SK-N-SH (cell line): ENCODE data around the gene ADAMTS6. TPM values are rescaled to one million over a fixed set of nuclear protein-coding genes. Genes with fewer than 3 reads are reported as not detected.

Experiments
- CTCF ChIA-PET: fragments of 300-600, 350-600 bp; formaldehyde crosslinking; extraction: SDS; loops from one replicate; lab custom pipeline; 2021; lab: Yijun Ruan, JAX
- POLR2A ChIA-PET: fragments of 350-600 bp; sonication (Branson Sonifier 250); formaldehyde crosslinking; extraction: SDS; loops from one replicate; lab custom pipeline; 2020; ENCODE audit warnings: antibody characterized with exemption, inconsistent platforms; lab: Yijun Ruan, JAX
- DNase-seq: peaks from one replicate; pipeline ENCODE4 v3.0.0; 2012
- H2AFZ ChIP-seq: fragments of 200-600 bp; sonication (generic); 2 replicates; pipeline ENCODE4 v1.8.1; 2016; ENCODE audit warnings: antibody characterized with exemption, mild to moderate bottlenecking, low read depth
- H3F3A ChIP-seq: fragments of 200-600 bp; sonication (generic); replicated peaks from 2 replicates; pipeline ENCODE3; 2016; ENCODE audit warnings: antibody characterized with exemption, mild to moderate bottlenecking; ENCODE audit not compliant: insufficient read depth
- H3K27ac ChIP-seq, 2 experiments: fragments of 200-500 bp in 1 of 2; fragments of 200-600 bp in 1 of 2; sonication (Bioruptor generic) in 1 of 2; sonication (generic), shearing (Covaris generic) in 1 of 2; 2 replicates each; pipeline versions ENCODE4 v1.5.1 to v1.6.1; 2014 to 2016; ENCODE audit warnings: low read depth in 2 of 2, inconsistent platforms in 1 of 2, low read length in 1 of 2, mild to moderate bottlenecking in 1 of 2, mixed read lengths in 1 of 2
- H3K27me3 ChIP-seq: fragments of 200-600 bp; sonication (generic), shearing (Covaris generic); 2 replicates; pipeline ENCODE4 v1.6.1; 2016; ENCODE audit warnings: mixed run types; ENCODE audit not compliant: insufficient read depth
- H3K36me3 ChIP-seq, 2 experiments: fragments of 200-500 bp in 1 of 2; fragments of 200-600 bp in 1 of 2; sonication (Bioruptor generic) in 1 of 2; sonication (generic) in 1 of 2; replicated peaks in 1 of 2; 2 replicates each; pipeline versions ENCODE3 to v1.5.1; 2014 to 2016; ENCODE audit warnings: low read length in 1 of 2, mild to moderate bottlenecking in 1 of 2; ENCODE audit not compliant: insufficient read depth in 2 of 2, control insufficient read depth in 1 of 2
- H3K4me1 ChIP-seq, 2 experiments: fragments of 200-500 bp in 1 of 2; fragments of 200-600 bp in 1 of 2; sonication (Bioruptor generic) in 1 of 2; sonication (generic), shearing (Covaris generic) in 1 of 2; 2 replicates each; pipeline versions ENCODE4 v1.5.1 to v1.6.1; 2014 to 2016; ENCODE audit warnings: low read depth in 1 of 2, low read length in 1 of 2, mixed run types in 1 of 2; ENCODE audit not compliant: insufficient read depth in 2 of 2, control insufficient read depth in 1 of 2
- H3K4me2 ChIP-seq: fragments of 200-600 bp; sonication (generic), shearing (Covaris generic); 2 replicates; pipeline ENCODE4 v1.6.1; 2017; ENCODE audit warnings: mixed run types
- H3K4me3 ChIP-seq, 2 experiments: fragments of 200-500 bp in 1 of 2; fragments of 200-600 bp in 1 of 2; sonication (Bioruptor generic) in 1 of 2; sonication (generic), shearing (Covaris generic) in 1 of 2; 2 replicates each; pipeline versions ENCODE4 v1.5.1 to v1.8.1; 2014 to 2016; ENCODE audit warnings: low read depth in 2 of 2, inconsistent platforms in 1 of 2, low read length in 1 of 2, mild to moderate bottlenecking in 1 of 2, mixed read lengths in 1 of 2, moderate library complexity in 1 of 2
- H3K79me2 ChIP-seq: fragments of 200-600 bp; sonication (generic); 2 replicates; pipeline ENCODE4 v1.8.1; 2017; ENCODE audit warnings: mild to moderate bottlenecking; ENCODE audit not compliant: insufficient read depth
- H3K9ac ChIP-seq: fragments of 200-600 bp; sonication (generic); 2 replicates; pipeline ENCODE4 v1.6.1; 2017; ENCODE audit warnings: mixed run types
- H3K9me2 ChIP-seq: fragments of 200-600 bp; sonication (generic); 2 replicates; pipeline ENCODE4 v1.6.1; 2017; ENCODE audit warnings: mixed run types
- H3K9me3 ChIP-seq: fragments of 200-600 bp; sonication (generic); 2 replicates; pipeline ENCODE4 v1.6.1; 2017; ENCODE audit warnings: mixed run types, mild to moderate bottlenecking, moderate library complexity
- H4K20me1 ChIP-seq: fragments of 200-600 bp; sonication (generic); 2 replicates; pipeline ENCODE4 v1.6.1; 2017; ENCODE audit warnings: mild to moderate bottlenecking, mixed run types; ENCODE audit not compliant: insufficient read depth
- CHD2 ChIP-seq: fragments of 150-350 bp; IDR thresholded peaks from 2 replicates; pipeline ENCODE4 v1.6.1; 2018; ENCODE audit warnings: low read length; ENCODE audit not compliant: partially characterized antibody
- EP300 ChIP-seq, 2 experiments: IDR thresholded peaks; 2 replicates each; pipeline versions ENCODE4 v1.4.0 to v1.6.1; 2012; ENCODE audit warnings: borderline replicate concordance in 1 of 2, low read depth in 1 of 2, low read length in 1 of 2
- FOSL2 ChIP-seq: IDR thresholded peaks from 2 replicates; pipeline ENCODE4 v1.4.0; 2012; ENCODE audit warnings: low read depth, mild to moderate bottlenecking, moderate library complexity, borderline replicate concordance
- FOXJ3 ChIP-seq: sonication (generic); formaldehyde crosslinking; IDR thresholded peaks from 2 replicates; pipeline ENCODE4 v1.5.1; 2020; ENCODE audit warnings: mild to moderate bottlenecking, missing genetic modification reagents
- GATA2 ChIP-seq: sonication (generic); formaldehyde crosslinking; IDR thresholded peaks from 2 replicates; pipeline ENCODE4 v1.5.0; 2020; ENCODE audit warnings: mild to moderate bottlenecking, missing genetic modification reagents
- MAX ChIP-seq: IDR thresholded peaks from 2 replicates; pipeline ENCODE4 v1.4.0; 2012; ENCODE audit warnings: low read depth
- MEF2A ChIP-seq: IDR thresholded peaks from 2 replicates; pipeline ENCODE4 v1.4.0; 2012; ENCODE audit warnings: low read depth, borderline replicate concordance
- NFIC ChIP-seq: IDR thresholded peaks from 2 replicates; pipeline ENCODE4 v1.4.0; 2012; ENCODE audit warnings: borderline replicate concordance
- POLR2AphosphoS5 ChIP-seq: IDR thresholded peaks from 2 replicates; pipeline ENCODE4 v1.6.1; 2012; ENCODE audit warnings: low read depth, low read length
- RAD21 ChIP-seq: IDR thresholded peaks from 2 replicates; pipeline ENCODE4 v1.6.1; 2012; ENCODE audit warnings: mild to moderate bottlenecking, low read length
- RCOR1 ChIP-seq: fragments of 150-350 bp; IDR thresholded peaks from 2 replicates; pipeline ENCODE4 v1.6.1; 2017; ENCODE audit warnings: antibody characterized with exemption, low read length
- RFX5 ChIP-seq: IDR thresholded peaks from 2 replicates; pipeline ENCODE4 v1.6.1; 2012; ENCODE audit warnings: mild to moderate bottlenecking, improper control_type of control experiment, low read length
- SIN3A ChIP-seq: IDR thresholded peaks from 2 replicates; pipeline ENCODE4 v1.6.1; 2012; ENCODE audit warnings: low read depth, mild to moderate bottlenecking, low read length, moderate library complexity, borderline replicate concordance
- SMC3 ChIP-seq: IDR thresholded peaks from 2 replicates; pipeline ENCODE4 v1.6.1; 2012; ENCODE audit warnings: low read depth, low read length, improper control_type of control experiment
- TAF1 ChIP-seq: IDR thresholded peaks from 2 replicates; pipeline ENCODE4 v1.6.1; 2012; ENCODE audit warnings: low read depth, mild to moderate bottlenecking, low read length, moderate library complexity, borderline replicate concordance
- TCF12 ChIP-seq: IDR thresholded peaks from 2 replicates; pipeline ENCODE4 v1.4.0; 2012
- USF2 ChIP-seq: fragments of 150-350 bp; IDR thresholded peaks from 2 replicates; pipeline ENCODE4 v1.6.1; 2017; ENCODE audit warnings: antibody characterized with exemption, low read length, low read depth, borderline replicate concordance
- ZBTB33 ChIP-seq: IDR thresholded peaks from 2 replicates; pipeline ENCODE4 v1.4.0; 2012; ENCODE audit warnings: low read depth, borderline replicate concordance
- WGBS: methylation state at CpG from one replicate; pipeline ENCODE4 v1.1.6; 2017; ENCODE audit warnings: low lambda C conversion rate; 5-methylcytosine and 5-hydroxymethylcytosine counted together
- polyA plus RNA-seq, 3 experiments: library from polyadenylated mRNA; depleted of rRNA; stranded (reverse); fragments of >200 nt; gene quantifications; 2 replicates each; pipeline ENCODE4 v1.2.3, GENCODE V29; 2012
- TF ChIP-seq, protein P1 (sequence below): IDR thresholded peaks from 2 replicates; pipeline ENCODE4 v1.4.0; 2012; ENCODE audit warnings: low read depth, borderline replicate concordance

Gene ADAMTS6
- polyA plus RNA-seq, 1 of the 3 experiments (the other 2 are of a cell fraction) = 15.0 TPM

- TF ChIP-seq, protein P1, sequence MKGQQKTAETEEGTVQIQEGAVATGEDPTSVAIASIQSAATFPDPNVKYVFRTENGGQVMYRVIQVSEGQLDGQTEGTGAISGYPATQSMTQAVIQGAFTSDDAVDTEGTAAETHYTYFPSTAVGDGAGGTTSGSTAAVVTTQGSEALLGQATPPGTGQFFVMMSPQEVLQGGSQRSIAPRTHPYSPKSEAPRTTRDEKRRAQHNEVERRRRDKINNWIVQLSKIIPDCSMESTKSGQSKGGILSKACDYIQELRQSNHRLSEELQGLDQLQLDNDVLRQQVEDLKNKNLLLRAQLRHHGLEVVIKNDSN = no peak
- TF ChIP-seq RFX5 (no peak), NFIC (no peak), CHD2 (peak; percentile 17), TAF1 (no peak), TCF12 (no peak), GATA2 (CRISPR knock-in tag) (peak; percentile 53)
These were observed 91.5 kb downstream of the ADAMTS6 start (continued) for GRCh38 chr5:65390208-65390607.

- Histone ChIP-seq H3K4me3 (no peak overlapping the region), H3K27me3 (no peaks in the 10 kb centered on the region), H3K27ac (no peak overlapping the region), H3K36me3 (peaks cover 0 to 44% of the 10 kb centered on the region in 2 experiments), H3K9ac (no peak overlapping the region), H2AFZ (no peak overlapping the region), H3K9me2 (no peaks in the 10 kb centered on the region), H3F3A (peaks cover 22% of the 10 kb centered on the region), H3K4me2 (no peak overlapping the region), H3K79me2 (peaks cover 19% of the 10 kb centered on the region; the same call in 1 of the 2 replicates), H3K4me1 (no peaks in the 10 kb centered on the region), H3K9me3 (no peaks in the 10 kb centered on the region), H4K20me1 (no peaks in the 10 kb centered on the region)
- WGBS = 68% methylated on average over 2 of the region's 7 CpGs
- CTCF ChIA-PET = interaction anchor here (1.1 kb wide), 1 partner anchor 17 kb away, joined by 3 read pairs; no protein-coding TSS in a partner anchor
- no peak for DNase-seq
- TF ChIP-seq MEF2A = no peak
- no peak for TF ChIP-seq EP300 (IDR thresholded peaks at IDR 0.05; ENCODE audit: borderline replicate concordance in 1 of 2, low read depth in 1 of 2, low read length in 1 of 2)
- TF ChIP-seq RFX5 = no peak
- TF ChIP-seq RCOR1 = no peak
- no peak for TF ChIP-seq GATA2 (CRISPR knock-in tag)
- TF ChIP-seq POLR2AphosphoS5 = no peak
- TF ChIP-seq SMC3 = no peak
- TF ChIP-seq RAD21 = no peak
- POLR2A ChIA-PET = no interaction called here
These were observed 97.9 kb downstream of the ADAMTS6 start for GRCh38 chr5:65383859-65384258.

DNA sequence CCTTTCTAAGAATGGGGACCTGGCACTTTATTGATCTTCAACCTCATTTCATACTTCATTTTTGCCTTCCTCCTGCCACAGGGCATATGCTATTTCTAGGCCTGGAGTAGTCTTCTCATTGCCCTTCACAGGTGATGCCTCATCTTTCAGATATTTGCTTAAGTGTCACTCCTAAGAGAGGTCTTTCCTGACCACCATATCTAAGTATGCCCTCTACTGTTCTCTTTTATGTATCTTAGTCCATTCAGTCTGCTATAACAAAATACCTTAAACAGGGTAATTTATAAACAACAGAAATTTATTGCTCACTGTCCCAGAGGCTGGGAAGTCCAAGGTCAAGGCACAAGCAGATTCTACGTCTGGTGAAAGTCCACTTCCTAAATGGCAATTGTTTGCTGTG lies 99.1 kb downstream of the ADAMTS6 start:
- Histone ChIP-seq H3K9me3 (no peaks in the 10 kb centered on the region), H4K20me1 (no peaks in the 10 kb centered on the region), H3K4me3 (no peak overlapping the region), H3K79me2 (peaks cover 25% of the 10 kb centered on the region; the same call in 1 of the 2 replicates), H3K27me3 (no peaks in the 10 kb centered on the region), H2AFZ (no peak overlapping the region), H3K4me1 (no peaks in the 10 kb centered on the region), H3K9me2 (no peaks in the 10 kb centered on the region), H3K9ac (no peak overlapping the region), H3F3A (peaks cover 27% of the 10 kb centered on the region), H3K27ac (no peak overlapping the region), H3K4me2 (no peak overlapping the region), H3K36me3 (peaks cover 0 to 35% of the 10 kb centered on the region in 2 experiments)
- WGBS = 88% methylated on average over 1 of the region's 1 CpG
- POLR2A ChIA-PET = no interaction called here
- TF ChIP-seq RCOR1 = no peak
- no peak for TF ChIP-seq SIN3A
- no peak for TF ChIP-seq RAD21
- TF ChIP-seq, protein P1 = no peak
- TF ChIP-seq USF2 = no peak
- no peak for TF ChIP-seq MEF2A
- TF ChIP-seq TCF12 = no peak
- no peak for TF ChIP-seq MAX
- no peak for TF ChIP-seq FOXJ3 (CRISPR knock-in tag)
- TF ChIP-seq ZBTB33 = no peak
- no peak for TF ChIP-seq POLR2AphosphoS5
- TF ChIP-seq FOSL2 = no peak
- TF ChIP-seq RFX5 = no peak
- CTCF ChIA-PET = no interaction called here
- DNase-seq = no peak
